AG09319 (cell line): ENCODE measurements around the gene GOPC.

Experiments
- DNase-seq: peaks from one replicate; pipeline ENCODE4 v3.0.0-alpha.2; 2010; ENCODE audit warnings: low read depth; ENCODE audit errors: extremely low read depth
- CTCF ChIP-seq: IDR thresholded peaks from 2 replicates; pipeline ENCODE4 v1.5.1; 2011; ENCODE audit warnings: low read depth, mild to moderate bottlenecking, inconsistent platforms, low read length, moderate library complexity

GOPC gene

DNA sequence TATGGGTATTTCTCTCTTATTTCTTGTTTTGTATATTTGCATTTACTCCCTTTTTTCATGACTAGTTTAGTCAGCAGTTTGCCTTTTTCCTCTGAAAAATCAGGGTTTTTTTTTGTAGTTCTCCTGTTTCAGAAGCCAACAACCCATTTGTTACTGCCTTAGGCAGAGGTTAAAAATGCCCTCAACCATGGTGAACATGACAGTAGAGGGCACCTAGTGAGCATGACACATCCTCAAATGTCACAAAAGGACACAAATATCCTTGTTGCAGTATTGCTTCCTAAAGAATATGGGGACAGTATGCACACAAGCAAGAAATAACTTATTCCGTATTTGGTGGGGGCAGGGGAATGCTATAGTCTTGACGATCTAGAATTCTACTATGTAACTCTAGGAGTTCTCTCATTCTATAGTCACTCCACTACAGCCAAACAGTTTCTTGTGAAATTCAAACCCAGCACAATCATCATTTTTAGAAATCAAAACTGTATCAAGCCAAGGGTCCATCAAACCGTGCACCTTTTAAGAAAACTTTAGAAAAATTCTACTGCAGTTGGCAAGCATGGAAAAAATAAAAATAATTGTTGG is 47.0 kb downstream of the GOPC start:
- no peak for DNase-seq
- no peak for TF ChIP-seq CTCF

- TF ChIP-seq CTCF: no peak
Observed at GRCh38 chr6:117553142-117553541, 49.2 kb downstream of the GOPC start.

GRCh38 chr6:117552618-117553017 is 49.7 kb downstream of the GOPC start:
- TF ChIP-seq CTCF: no peak
- no peak for DNase-seq

More at GRCh38 chr6:117553142-117553541, 49.2 kb downstream of the GOPC start:
- no peak for DNase-seq

DNA sequence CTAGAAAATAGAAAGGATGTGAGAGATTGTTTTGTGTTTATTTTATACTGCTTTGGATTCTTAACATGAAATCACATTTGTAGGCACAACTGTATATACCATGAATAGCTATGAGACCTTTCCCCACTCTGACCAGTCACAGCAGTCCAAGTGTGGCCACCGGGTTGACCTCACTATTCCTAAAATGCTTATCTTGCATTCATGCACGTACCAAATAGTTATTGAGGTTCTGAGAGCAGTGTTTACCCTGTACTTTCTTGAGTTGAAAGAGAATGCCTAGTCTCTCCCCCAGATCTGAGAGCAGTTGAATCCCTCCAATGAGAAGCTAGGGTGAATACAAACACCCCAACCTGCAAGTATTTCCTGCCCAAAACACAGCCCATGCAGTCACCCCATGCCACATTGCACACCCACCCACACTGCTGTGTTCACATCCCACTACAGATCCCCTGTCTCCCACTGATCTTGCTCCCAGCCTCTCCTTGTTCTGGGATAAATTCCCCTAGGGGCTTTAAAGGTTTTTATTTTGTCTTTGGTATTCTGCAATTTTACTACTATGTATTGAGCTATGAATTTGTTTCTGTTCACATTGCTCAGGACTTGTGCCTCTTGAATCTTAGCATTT is 51.6 kb downstream of the GOPC start:
- DNase-seq: no peak
- no peak for TF ChIP-seq CTCF

DNA sequence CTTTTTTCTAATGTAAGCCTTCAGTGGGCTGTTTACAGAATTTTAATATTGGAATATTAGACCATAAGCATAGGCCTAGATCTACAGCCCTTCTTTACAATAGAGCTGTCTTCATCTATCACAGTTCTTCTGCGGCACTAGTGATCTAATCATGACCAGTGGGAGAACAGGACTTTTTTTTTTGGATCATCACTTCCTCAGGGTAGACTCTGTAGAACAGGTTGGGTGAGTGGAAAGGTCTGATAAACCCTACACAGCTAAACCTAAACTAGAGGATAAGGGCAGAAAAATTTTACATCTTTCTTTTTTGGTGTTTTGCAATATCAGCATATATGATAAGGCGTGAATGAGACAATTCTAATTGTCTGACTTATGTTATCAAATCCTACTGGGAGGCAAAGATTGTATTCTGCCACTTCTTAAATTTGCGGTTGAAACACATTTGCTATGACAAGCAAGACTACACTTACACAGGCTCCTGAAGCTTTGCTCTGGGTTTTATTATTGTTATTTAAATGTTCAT is 52.2 kb downstream of the GOPC start:
- DNase-seq: no peak

GRCh38 chr6:117549611-117550010 is 52.7 kb downstream of the GOPC start:
- DNase-seq: no peak

More for the DNA sequence above, 52.2 kb downstream of the GOPC start:
- no peak for TF ChIP-seq CTCF

More at GRCh38 chr6:117549611-117550010, 52.7 kb downstream of the GOPC start:
- no peak for TF ChIP-seq CTCF
